Hepatocyte (in vitro differentiated cells): ENCODE data around the gene LRRFIP1. TPM values are rescaled to one million over a fixed set of nuclear protein-coding genes. Genes with fewer than 3 reads are reported as not detected.

Experiments used
- DNase-seq: peaks from one replicate; pipeline ENCODE4 v3.0.0-alpha.2; 2016; ENCODE audit warnings: low spot score
- H2AFZ ChIP-seq: fragments of 200-600 bp; sonication (generic); 2 replicates; pipeline ENCODE4 v1.6.0; 2016; ENCODE audit warnings: antibody characterized with exemption, mild to moderate bottlenecking
- H3K27ac ChIP-seq: fragments of 200-600 bp; sonication (generic); 2 replicates; pipeline ENCODE4 v1.5.1; 2016; ENCODE audit warnings: mild to moderate bottlenecking
- H3K27me3 ChIP-seq: fragments of 200-600 bp; sonication (generic); 2 replicates; pipeline ENCODE4 v1.6.1; 2016
- H3K36me3 ChIP-seq: fragments of 200-600 bp; sonication (generic); replicated peaks from 2 replicates; pipeline ENCODE4 v1.5.1; 2016; ENCODE audit warnings: low read depth; ENCODE audit not compliant: insufficient read depth
- H3K4me1 ChIP-seq: fragments of 200-600 bp; sonication (generic); 2 replicates; pipeline ENCODE4 v1.5.1; 2016; ENCODE audit warnings: mild to moderate bottlenecking, moderate library complexity; ENCODE audit not compliant: insufficient read depth
- H3K4me2 ChIP-seq: fragments of 200-600 bp; sonication (generic); 2 replicates; pipeline ENCODE4 v1.6.0; 2016
- H3K4me3 ChIP-seq: fragments of 200-600 bp; sonication (generic); 2 replicates; pipeline ENCODE4 v1.5.1; 2016; ENCODE audit warnings: mild to moderate bottlenecking
- H3K79me2 ChIP-seq: fragments of 200-600 bp; sonication (generic); 2 replicates; pipeline ENCODE4 v1.6.0; 2017; ENCODE audit warnings: mild to moderate bottlenecking
- H3K9me2 ChIP-seq: fragments of 200-600 bp; sonication (generic); replicated peaks from 2 replicates; pipeline ENCODE4 v1.6.0; 2017; ENCODE audit warnings: mild to moderate bottlenecking; ENCODE audit not compliant: insufficient read depth
- H3K9me3 ChIP-seq: fragments of 200-600 bp; sonication (generic); 2 replicates; pipeline ENCODE4 v1.5.1; 2016; ENCODE audit warnings: low read depth, mild to moderate bottlenecking
- H4K20me1 ChIP-seq: fragments of 200-600 bp; sonication (generic); 2 replicates; pipeline ENCODE4 v1.6.0; 2016; ENCODE audit warnings: mild to moderate bottlenecking; ENCODE audit not compliant: insufficient read depth, poor library complexity, severe bottlenecking
- EZH2 ChIP-seq: fragments of 200-600 bp; sonication (generic); IDR thresholded peaks from 2 replicates; pipeline ENCODE4 v1.6.1; 2016; ENCODE audit warnings: antibody characterized with exemption, mild to moderate bottlenecking, borderline replicate concordance
- EZH2phosphoT487 ChIP-seq: fragments of 200-600 bp; sonication (generic); IDR thresholded peaks from one replicate; pipeline ENCODE4 v1.6.1; 2018; ENCODE audit warnings: antibody characterized with exemption, mild to moderate bottlenecking, low read depth, moderate library complexity; ENCODE audit not compliant: unreplicated experiment, severe bottlenecking
- WGBS: methylation state at CpG from one replicate; pipeline ENCODE4 v1.1.6; 2016; ENCODE audit warnings: low lambda C conversion rate; ENCODE audit errors: missing lambda C conversion rate; 5-methylcytosine and 5-hydroxymethylcytosine counted together
- polyA plus RNA-seq: library from polyadenylated mRNA; unstranded; fragments of >200 nt; fragmentation: Nextera tagmentation; extraction: Ambion mirVana; gene quantifications from 2 replicates; pipeline ENCODE4 v1.2.1, GENCODE V29; 2016
- total RNA-seq: library from RNA; depleted of rRNA; stranded (reverse); fragments of >200 nt; gene quantifications from 2 replicates; pipeline ENCODE4 v1.2.3, GENCODE V29; 2014
- TF ChIP-seq, protein P1 (sequence below): fragments of 200-600 bp; sonication (generic); IDR thresholded peaks from 2 replicates; pipeline ENCODE4 v1.5.1; 2016; ENCODE audit warnings: antibody characterized with exemption, mild to moderate bottlenecking; ENCODE audit not compliant: poor library complexity

The LRRFIP1 gene
- total and polyA plus RNA-seq, 2 experiments from 2014 or later = 42.7 to 64.1 TPM

DNA sequence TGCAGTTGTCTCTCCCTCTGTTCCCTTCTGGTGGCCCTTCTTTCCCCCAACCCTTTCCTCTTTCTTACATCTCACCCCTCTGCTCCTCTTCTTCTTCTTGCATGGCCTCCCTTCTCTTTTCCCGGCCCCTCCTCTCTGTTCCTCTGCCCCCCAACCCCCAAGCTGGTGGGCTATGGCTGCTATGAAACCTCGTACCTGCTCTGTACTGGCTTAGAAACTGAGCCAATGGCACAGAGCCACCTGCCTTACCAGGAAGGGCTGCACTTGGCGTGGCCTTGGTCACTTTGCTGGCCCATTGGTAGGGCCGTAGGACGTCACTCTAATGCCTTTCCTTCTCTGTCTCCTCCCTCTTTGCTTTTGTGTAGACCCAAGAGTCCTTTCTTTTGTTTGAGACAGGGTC, 78.9 kb downstream of the LRRFIP1 start:
- 97% methylated on average over 5 of the region's 5 CpGs for WGBS
- TF ChIP-seq, protein P1, sequence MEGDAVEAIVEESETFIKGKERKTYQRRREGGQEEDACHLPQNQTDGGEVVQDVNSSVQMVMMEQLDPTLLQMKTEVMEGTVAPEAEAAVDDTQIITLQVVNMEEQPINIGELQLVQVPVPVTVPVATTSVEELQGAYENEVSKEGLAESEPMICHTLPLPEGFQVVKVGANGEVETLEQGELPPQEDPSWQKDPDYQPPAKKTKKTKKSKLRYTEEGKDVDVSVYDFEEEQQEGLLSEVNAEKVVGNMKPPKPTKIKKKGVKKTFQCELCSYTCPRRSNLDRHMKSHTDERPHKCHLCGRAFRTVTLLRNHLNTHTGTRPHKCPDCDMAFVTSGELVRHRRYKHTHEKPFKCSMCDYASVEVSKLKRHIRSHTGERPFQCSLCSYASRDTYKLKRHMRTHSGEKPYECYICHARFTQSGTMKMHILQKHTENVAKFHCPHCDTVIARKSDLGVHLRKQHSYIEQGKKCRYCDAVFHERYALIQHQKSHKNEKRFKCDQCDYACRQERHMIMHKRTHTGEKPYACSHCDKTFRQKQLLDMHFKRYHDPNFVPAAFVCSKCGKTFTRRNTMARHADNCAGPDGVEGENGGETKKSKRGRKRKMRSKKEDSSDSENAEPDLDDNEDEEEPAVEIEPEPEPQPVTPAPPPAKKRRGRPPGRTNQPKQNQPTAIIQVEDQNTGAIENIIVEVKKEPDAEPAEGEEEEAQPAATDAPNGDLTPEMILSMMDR = no peak
- TF ChIP-seq EZH2 (no peak), EZH2phosphoT487 (no peak)
- no peaks in the 10 kb centered on the region for H3K9me2 ChIP-seq
- H3K27me3 ChIP-seq = no peaks in the 10 kb centered on the region
- no peak overlapping the region for H3K27ac ChIP-seq
- H3K4me3 ChIP-seq = no peak overlapping the region
- H3K4me1 ChIP-seq = peaks cover 40% of the 10 kb centered on the region
- no peak for DNase-seq
- H3K36me3 ChIP-seq = no peaks in the 10 kb centered on the region
- peaks cover 39% of the 10 kb centered on the region for H4K20me1 ChIP-seq
- H3K79me2 ChIP-seq = peaks cover 95% of the 10 kb centered on the region
- H3K9me3 ChIP-seq = no peaks in the 10 kb centered on the region
- no peak overlapping the region for H2AFZ ChIP-seq
- H3K4me2 ChIP-seq = no peak overlapping the region

DNA sequence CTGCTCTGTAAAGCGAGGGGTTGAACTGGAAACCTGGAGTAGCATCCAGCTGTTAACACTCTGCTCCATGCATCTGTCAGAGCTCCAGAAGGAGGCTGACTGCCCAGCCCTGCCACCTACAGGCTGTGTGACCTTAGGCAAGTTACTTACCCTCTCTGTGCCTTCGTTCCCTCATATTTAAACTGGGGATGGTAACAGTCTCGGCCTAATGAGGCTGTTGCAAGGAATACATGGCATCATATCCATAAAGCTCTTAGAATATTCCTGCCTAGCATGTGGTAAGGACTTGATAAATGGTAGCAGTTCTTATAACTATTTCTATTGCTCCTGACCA, 80.6 kb downstream of the LRRFIP1 start:
- no peak for DNase-seq
- H3K27ac ChIP-seq = no peak overlapping the region
- 97% methylated on average over 3 of the region's 3 CpGs for WGBS
- no peaks in the 10 kb centered on the region for H3K27me3 ChIP-seq
- H3K79me2 ChIP-seq = peaks cover 96% of the 10 kb centered on the region
- no peak overlapping the region for H3K4me2 ChIP-seq
- peaks cover 22% of the 10 kb centered on the region for H3K4me1 ChIP-seq
- H3K36me3 ChIP-seq = no peaks in the 10 kb centered on the region
- H2AFZ ChIP-seq = no peak overlapping the region
- TF ChIP-seq, protein P1 = no peak
- TF ChIP-seq EZH2 (no peak), EZH2phosphoT487 (no peak)
- H3K9me2 ChIP-seq = no peaks in the 10 kb centered on the region
- H4K20me1 ChIP-seq = peaks cover 23% of the 10 kb centered on the region
- no peak overlapping the region for H3K4me3 ChIP-seq
- no peaks in the 10 kb centered on the region for H3K9me3 ChIP-seq

DNA sequence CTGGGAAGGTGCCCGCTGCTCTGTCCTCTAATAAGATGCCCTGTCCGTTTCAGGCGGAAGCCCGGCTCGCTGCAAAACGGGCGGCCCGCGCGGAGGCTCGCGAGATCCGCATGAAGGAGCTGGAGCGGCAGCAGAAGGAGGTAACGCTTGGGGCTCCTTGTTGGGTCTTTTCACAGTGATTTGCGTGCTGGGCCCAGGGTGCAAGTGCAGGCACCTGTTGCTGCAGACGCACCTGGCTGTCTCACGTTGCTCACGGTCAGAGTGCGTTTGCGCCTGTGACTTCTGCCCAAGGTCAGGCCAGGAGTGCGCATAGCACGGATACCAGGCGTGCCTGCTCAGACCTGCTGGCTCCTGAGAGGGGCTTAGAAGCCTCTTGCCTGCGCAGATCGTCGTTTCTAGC, 81.1 kb downstream of the LRRFIP1 start:
- TF ChIP-seq EZH2phosphoT487 (no peak), EZH2 (no peak)
- TF ChIP-seq, protein P1 = no peak
- Histone ChIP-seq H3K9me2 (no peaks in the 10 kb centered on the region), H3K4me2 (no peak overlapping the region), H3K27me3 (no peaks in the 10 kb centered on the region), H3K36me3 (no peaks in the 10 kb centered on the region), H3K79me2 (peaks cover 96% of the 10 kb centered on the region), H4K20me1 (peaks cover 22% of the 10 kb centered on the region), H3K4me3 (no peak overlapping the region), H3K9me3 (no peaks in the 10 kb centered on the region), H3K4me1 (peaks cover 18% of the 10 kb centered on the region), H3K27ac (no peak overlapping the region), H2AFZ (no peak overlapping the region)
- WGBS = 91% methylated on average over 27 of the region's 27 CpGs
- DNase-seq = no peak

DNA sequence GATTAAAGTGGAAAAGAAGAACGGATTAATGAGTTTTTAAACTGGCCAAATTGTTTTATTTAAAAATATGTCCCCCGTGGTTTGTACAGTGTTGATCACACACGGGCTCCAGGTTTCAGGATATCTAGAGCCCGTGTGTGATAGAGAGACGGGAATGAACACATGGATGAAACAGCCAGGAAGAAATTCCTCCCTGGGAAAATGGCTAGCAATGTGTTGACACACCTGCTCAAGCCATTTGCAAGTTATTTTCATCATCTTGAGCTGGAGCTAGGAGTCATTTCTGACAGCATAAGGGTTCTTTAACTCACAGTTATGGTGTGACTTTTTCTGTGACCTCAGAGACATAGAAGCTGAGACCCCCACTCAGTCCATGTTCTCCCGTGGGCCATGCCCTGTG, 81.6 kb downstream of the LRRFIP1 start:
- H4K20me1 ChIP-seq = peaks cover 22% of the 10 kb centered on the region
- 92% methylated on average over 6 of the region's 6 CpGs for WGBS

More for the DNA sequence above, 81.6 kb downstream of the LRRFIP1 start:
- DNase-seq = no peak
- no peaks in the 10 kb centered on the region for H3K9me2 ChIP-seq
- no peaks in the 10 kb centered on the region for H3K9me3 ChIP-seq
- H3K4me3 ChIP-seq = no peak overlapping the region
- H3K79me2 ChIP-seq = peaks cover 97% of the 10 kb centered on the region
- H3K4me1 ChIP-seq = peaks cover 13% of the 10 kb centered on the region
- H2AFZ ChIP-seq = no peak overlapping the region
- H3K4me2 ChIP-seq = no peak overlapping the region
- TF ChIP-seq EZH2 (no peak), EZH2phosphoT487 (no peak)
- TF ChIP-seq, protein P1 = no peak
- H3K27ac ChIP-seq = no peak overlapping the region
- H3K27me3 ChIP-seq = no peaks in the 10 kb centered on the region
- H3K36me3 ChIP-seq = no peaks in the 10 kb centered on the region
